GM18907 (cell line): ENCODE data around the gene SPACA7.

ENCODE experiments used
- ATAC-seq: cut with Tn5 transposase; IDR thresholded peaks from one replicate; pipeline ENCODE4 v1.9.1; 2021; ENCODE audit warnings: mild to moderate bottlenecking, moderate library complexity; ENCODE audit not compliant: unreplicated experiment

SPACA7 gene

DNA sequence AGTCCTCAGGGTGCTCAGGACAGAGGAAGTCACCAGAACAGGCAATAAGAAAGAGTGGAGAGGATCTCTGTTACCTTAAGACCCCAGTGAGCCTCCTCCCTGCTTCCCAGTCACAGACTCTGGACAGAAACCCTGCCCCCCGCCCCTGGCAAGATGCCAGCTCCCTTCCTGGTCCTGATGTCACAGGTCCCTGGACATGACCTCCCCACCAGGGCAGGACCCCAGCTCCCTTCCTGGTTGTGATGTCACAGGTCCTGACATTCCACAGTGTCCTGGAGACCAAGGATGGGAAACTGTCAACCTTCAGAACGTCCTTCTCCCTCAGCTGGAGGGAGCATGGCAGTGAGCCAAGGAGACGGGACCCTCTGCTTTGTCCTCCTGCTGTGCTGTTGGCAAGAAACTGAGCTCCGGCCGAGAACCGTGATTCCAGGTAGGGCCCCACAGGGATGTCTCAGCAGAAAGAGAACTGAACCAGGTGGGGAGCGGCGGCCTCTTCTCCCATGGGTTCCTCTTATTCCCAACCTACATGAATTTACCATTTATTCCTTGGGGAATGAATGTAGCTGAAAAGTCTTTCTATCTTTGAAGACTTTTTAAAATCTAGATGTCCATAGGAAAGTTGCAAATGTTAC is at the start of gene SPACA7:
Gene SPACA7 (plus strand): TSS at position 306 of the 632 bp plus-strand sequence. CDS start 31 bp downstream, at position 337.
- no peak for ATAC-seq

DNA sequence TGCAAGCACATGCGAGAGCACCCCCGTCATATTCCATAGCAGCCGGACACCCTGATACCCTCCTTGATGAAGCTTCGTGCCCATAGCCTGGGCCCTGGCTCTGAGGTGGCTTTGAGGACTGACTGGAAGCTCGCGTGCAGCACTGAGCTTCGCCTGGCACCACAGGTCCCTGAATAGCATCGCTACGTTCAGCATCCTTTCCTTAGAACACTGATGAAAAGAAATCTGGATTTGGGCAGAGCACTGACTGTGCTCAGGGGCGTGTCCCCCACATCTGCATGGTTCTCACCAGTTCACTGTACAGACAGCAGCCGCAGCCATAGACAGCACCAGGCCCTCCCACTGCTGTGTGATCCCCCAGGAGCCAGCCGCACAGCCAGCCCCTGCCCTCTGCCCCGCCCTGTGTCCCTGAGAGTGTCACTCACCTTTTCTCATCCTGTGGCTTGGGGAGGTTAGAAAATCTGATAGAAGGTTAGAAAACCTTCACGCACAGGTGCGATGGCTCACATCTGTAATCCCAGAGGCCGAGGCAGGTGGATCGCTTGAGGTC is 49.3 kb upstream of the SPACA7 start:
- no peak for ATAC-seq

DNA sequence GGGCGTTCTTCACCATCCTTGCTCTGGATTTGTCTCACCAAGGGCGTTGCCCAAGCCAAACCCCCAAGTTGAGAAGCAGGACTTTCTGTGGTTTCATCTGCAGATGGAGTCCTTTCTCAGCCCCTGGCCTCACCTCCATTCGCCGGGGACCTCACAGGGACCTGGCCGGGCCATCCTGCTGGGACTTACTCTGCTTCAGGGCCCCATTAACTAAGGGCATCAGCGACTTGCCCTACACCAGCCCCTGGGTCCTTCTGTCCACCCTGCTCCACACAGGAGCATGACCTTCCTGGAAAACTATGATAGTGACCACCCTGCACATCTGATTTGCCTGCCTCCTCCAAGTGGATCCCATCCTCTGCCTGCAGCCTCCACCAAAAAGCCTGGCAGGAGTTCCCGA is 47.2 kb upstream of the SPACA7 start:
- no peak for ATAC-seq

GRCh38 chr13:112329376-112329775 is 46.8 kb upstream of the SPACA7 start:
- no peak for ATAC-seq

GRCh38 chr13:112330066-112330465 is 46.1 kb upstream of the SPACA7 start:
- no peak for ATAC-seq

DNA sequence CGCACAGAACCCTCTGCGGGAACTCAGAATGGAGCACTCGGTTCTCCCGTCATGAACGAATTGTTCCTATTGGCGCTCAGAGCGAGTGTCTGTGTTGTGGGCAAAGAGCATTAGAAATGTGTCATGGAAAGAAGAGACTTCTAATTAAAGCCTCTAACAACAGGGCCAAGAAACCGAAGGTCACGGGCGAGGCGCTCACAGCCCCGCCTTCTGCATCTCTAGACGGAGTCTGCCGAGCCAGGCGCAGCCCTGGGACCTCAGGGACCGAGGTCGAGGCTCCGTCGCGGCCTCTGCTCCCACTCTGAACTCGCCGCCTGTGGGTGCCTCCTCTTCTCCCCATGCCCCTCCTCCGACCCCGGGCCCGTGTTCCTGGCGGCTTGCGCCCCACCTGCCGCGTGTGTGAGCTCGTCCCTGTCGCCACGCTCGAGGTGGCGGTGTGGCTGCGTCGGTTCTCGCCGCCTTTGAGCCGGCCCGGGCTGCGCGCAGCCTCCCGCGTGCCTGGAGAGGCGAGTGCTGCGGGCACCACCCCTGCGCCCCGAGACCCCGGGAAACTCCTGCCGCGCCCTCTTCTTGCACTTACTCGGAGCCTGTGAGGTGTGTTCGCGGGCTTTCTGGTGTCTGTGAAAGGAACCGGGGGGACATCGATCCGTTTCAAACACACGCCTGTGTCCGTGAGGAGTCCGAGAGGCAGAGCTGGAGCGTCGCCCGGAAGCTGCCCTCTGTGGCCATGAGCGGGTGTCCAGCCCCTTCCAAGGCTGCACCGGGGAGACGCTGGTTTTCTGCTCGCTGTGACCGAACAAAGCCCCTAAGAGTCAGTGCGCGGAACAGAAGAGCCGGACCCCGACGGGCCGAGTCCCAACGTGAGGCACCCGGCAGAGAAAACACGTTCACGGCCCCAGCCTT is 45.4 kb upstream of the SPACA7 start:
- ATAC-seq: no peak

DNA sequence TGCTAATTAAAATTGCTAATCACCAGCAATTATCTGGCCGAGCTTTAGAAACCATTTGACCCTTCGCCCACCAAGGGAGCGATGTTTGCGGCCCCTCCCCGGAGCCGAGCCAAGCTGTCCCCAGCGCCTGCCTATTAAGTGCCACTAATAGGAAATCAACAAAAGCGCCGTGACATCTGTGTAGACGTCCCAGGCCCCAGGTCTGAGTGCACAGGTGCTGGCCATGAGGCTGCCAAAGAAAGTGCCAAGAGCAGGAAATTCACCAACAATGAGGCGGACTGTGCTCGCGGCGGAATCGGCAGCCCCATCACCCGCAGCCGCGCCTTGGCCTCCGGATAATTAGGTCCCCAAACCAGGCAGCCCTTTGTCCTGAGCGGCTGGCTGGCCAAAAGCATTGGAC is 44.5 kb upstream of the SPACA7 start:
- no peak for ATAC-seq

DNA sequence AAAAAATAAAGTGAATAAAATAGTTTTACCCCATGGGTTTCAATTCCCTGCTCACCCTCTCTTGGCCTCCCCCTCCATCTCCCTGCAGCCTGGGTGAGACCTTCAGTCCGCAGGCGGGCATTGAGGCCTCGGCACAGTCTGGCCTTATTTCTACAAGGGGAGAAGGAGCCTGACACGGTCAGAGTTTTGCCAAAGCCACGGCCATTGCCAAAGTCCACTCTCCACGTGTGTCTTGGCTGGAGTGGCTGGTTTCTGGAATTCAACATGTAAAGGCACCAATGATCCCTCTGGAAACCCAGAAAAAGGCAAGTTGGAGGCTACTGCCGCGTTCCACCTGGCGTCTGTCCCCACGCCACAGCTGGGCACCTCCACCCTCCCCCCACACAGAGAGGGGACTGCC is 43.4 kb upstream of the SPACA7 start:
- ATAC-seq: no peak

DNA sequence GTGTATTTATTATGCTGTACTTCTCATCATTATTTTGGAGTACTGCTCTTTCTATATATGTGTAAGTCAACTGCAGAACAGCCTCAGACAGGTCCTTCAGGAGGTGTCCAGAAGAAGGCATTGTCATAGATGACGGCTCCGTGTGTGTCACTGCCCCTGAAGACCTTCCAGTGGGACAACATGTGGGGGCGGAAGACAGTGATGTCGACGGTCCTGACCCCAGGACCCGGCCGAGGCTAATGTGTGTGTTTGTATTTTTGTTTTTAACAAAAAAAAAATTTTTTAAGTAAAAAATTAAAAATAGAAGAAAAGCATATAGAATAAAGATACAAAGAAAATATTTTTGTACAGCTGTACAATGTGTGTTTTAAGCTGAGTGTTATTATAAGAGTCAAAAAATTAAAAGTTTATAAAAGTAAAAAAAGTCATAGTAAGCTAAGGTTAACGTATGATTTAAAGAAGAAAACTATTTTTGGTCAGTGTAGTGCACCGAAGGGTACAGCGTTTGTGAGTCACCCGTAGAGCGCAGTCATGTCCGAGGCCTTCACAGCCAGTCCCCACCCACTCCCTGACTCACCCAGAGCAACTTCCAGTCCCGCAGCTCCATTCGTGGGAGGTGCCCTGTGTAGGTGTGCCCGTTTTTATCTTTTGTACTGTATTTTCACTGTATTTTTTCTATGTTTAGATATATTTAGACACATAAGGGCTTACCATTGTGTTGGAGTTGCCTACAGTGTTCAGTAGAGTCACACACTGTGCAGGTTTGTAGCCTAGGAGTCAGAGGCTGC is 42.2 kb upstream of the SPACA7 start:
- ATAC-seq: no peak

GRCh38 chr13:112335135-112335534 is 41.0 kb upstream of the SPACA7 start:
- no peak for ATAC-seq

GRCh38 chr13:112341446-112341845 is 34.7 kb upstream of the SPACA7 start:
- ATAC-seq: no peak

GRCh38 chr13:112341976-112342735 is 34.0 kb upstream of the SPACA7 start:
- ATAC-seq: no peak

DNA sequence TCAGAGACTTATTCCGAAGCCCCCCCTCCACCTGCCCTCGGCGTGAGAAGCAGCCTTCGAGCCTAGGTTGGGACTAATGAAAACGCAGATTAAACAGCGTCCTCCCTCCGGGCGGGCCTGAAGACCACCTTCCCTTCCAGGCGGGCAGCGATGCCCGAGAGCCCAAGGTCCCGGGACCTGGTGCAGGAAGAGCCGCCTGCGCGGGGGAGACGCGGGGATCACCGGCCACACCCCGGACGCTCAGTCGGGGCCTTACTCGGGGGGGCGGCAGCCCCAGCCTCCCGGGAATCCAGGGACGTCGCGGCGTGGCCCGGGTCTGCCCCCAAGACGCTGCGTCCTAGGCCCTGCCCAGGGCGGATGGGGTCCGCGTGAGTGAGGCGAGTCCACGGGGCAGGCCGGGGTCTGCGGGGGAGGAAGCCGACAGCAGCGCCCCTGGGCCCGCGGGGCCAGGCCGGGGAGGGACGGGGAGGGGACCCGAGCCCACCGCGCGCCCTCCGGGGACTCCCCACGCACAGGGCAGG is 33.3 kb upstream of the SPACA7 start:
- ATAC-seq: no peak

GRCh38 chr13:112343591-112343990 is 32.6 kb upstream of the SPACA7 start:
- ATAC-seq: no peak

DNA sequence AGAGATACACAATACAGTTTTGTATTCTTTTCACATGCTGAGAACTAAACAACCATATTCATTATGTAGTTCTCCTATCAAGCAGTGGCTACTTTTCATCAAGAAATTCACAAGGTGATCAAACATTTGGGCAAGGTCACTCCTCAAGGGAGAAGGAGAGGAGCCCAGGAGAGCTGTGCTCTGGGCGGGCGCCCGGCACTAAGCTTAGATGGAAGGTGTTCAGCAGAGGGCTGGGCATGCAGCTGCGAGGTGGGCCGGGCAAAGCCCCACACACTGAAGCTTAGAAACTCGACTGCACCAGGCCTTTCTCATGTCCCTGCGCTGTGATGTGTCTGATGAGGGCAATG is 30.4 kb upstream of the SPACA7 start:
- ATAC-seq: no peak

DNA sequence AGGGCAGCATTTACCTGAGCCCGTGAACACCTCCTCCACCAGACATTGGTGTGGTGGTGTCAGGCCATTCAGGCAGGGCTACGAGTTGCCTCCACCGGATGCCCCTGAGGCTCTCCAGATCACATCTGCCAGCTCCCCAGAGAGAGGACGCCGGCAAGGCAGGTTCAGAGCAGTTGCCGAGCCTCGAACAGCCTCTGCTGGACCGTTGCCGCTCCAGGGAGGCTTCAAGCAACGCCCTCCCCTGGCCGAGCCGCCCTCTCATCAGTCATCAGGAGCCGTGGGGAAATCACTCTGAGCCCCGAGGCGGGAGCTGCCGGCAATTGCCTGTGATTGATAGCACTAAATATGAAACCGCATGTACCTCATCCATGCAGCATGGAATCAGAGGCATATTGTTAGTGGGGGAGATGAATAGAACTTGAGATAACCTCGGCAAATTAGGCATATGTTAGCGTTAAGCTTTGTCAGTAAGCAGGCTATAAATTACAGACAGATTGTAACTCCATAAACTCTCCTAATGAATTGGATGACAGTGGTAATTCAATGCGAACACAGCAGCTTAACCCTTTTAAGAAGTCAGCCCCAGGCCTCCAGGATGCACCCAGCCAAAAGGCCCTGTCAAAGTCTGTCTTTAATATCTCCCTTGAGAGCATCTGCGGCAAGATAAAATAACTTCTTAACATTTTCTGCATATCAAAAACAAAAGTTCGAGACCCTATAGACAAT is 29.8 kb upstream of the SPACA7 start:
- no peak for ATAC-seq

DNA sequence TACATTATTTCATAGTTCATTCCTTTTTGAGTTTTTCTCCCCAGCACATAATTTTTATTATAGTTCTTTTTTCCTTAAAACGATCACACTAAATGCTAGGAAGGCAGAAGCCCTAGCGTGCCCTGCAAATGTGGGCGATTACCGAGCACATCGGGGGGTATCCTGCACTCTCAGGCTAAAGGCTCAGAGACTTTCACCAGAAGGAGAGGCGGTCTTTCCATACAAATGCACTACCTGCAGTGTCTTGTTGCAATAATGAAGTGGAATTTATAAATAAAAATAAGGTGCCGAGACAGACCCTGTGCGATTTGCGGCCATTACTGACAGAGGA is 29.3 kb upstream of the SPACA7 start:
- ATAC-seq: no peak

- ATAC-seq: no peak
Measured at GRCh38 chr13:112347986-112348385, 28.2 kb upstream of the SPACA7 start.

- no peak for ATAC-seq
Measured at GRCh38 chr13:112348642-112349345, 27.4 kb upstream of the SPACA7 start.
